Measurements from ENCODE around the gene ECHDC3. TPM values are rescaled to one million over a fixed set of nuclear protein-coding genes. Genes with fewer than 3 reads are reported as not detected.

ECHDC3 gene
- total and polyA plus RNA-seq, 2 of the 13 experiments (the other 11 are each of a cell fraction or from before 2014, with no cell fraction given) = not detected

GRCh38 chr10:11698691-11699549 lies 43.3 kb upstream of the ECHDC3 start (continued):
- TF ChIP-seq DZIP1 (CRISPR knock-in tag; IDR thresholded peaks at IDR 0.05) (no peak), FOXP1 (IDR thresholded peaks at IDR 0.05) (no peak), FOXP1 (CRISPR knock-in tag; IDR thresholded peaks at IDR 0.05) (peak; percentile 91), ATRX (CRISPR knock-in tag; IDR thresholded peaks at IDR 0.05; ENCODE audit: borderline replicate concordance) (no peak), ZMYM3 (CRISPR knock-in tag; IDR thresholded peaks at IDR 0.05) (peak; percentile 27; the same call in 1 of the 2 replicates), SMC3 (IDR thresholded peaks at IDR 0.05; ENCODE audit: low read length) (no peak), ZNF816 (CRISPR knock-in tag; IDR thresholded peaks at IDR 0.05; ENCODE audit: borderline replicate concordance) (0 out of 2 replicates have a peak, but pooled peaks have one; percentile 42), ZNF503 (CRISPR knock-in tag; IDR thresholded peaks at IDR 0.05) (no peak), FOXM1 (CRISPR knock-in tag; IDR thresholded peaks at IDR 0.05) (no peak), ZNF652 (CRISPR knock-in tag; IDR thresholded peaks at IDR 0.05; ENCODE audit: borderline replicate concordance, low read depth) (no peak), ZNF138 (CRISPR knock-in tag; IDR thresholded peaks at IDR 0.05; ENCODE audit: low read depth) (no peak), ZC3H13 (CRISPR knock-in tag; IDR thresholded peaks at IDR 0.05) (no peak), FOSL2 (CRISPR knock-in tag; IDR thresholded peaks at IDR 0.05) (peak; percentile 69), NONO (IDR thresholded peaks at IDR 0.05) (no peak), NONO (CRISPR knock-in tag; conservative IDR thresholded peaks at IDR 0.05) (0 out of 2 replicates have a peak, but pooled peaks have one; percentile 23), ZNF205 (CRISPR knock-in tag; IDR thresholded peaks at IDR 0.05) (0 out of 2 replicates have a peak, but pooled peaks have one; percentile 54), ZNF383 (CRISPR knock-in tag; IDR thresholded peaks at IDR 0.05; ENCODE audit: borderline replicate concordance) (no peak), ZNF142 (CRISPR knock-in tag; IDR thresholded peaks at IDR 0.05) (no peak), HNRNPK (IDR thresholded peaks at IDR 0.05; ENCODE audit: low read depth, low read length, poor library complexity, severe bottlenecking) (no peak), AGO2 (optimal IDR thresholded peaks at IDR 0.05; ENCODE audit: low read depth, low read length) (no peak)

All from HepG2 (cell line).